Karpas-422 (cell line): Measurements from ENCODE around the gene MAPKAPK3. TPM values are rescaled to one million over a fixed set of nuclear protein-coding genes. Genes with fewer than 3 reads are reported as not detected.

ENCODE experiments used
- DNase-seq: peaks from one replicate; pipeline ENCODE4 v3.0.0-alpha.2; 2015
- H2AFZ ChIP-seq: fragments of 200-600 bp; sonication (generic); 2 replicates; pipeline ENCODE4 v1.6.1; 2014; ENCODE audit warnings: antibody characterized with exemption, low read length, mixed read lengths
- H3K27ac ChIP-seq: fragments of 200-600 bp; sonication (generic); 2 replicates; pipeline ENCODE4 v1.5.1; 2014; ENCODE audit warnings: mild to moderate bottlenecking, low read length, moderate library complexity
- H3K27me3 ChIP-seq: fragments of 200-600 bp; sonication (generic); 2 replicates; pipeline ENCODE4 v1.6.1; 2014; ENCODE audit warnings: low read length, mixed read lengths
- H3K36me3 ChIP-seq: fragments of 200-600 bp; sonication (generic); 2 replicates; pipeline ENCODE4 v1.6.1; 2014; ENCODE audit warnings: low read length, mixed read lengths; ENCODE audit not compliant: insufficient read depth
- H3K4me1 ChIP-seq: fragments of 200-600 bp; sonication (generic); 2 replicates; pipeline ENCODE4 v1.6.1; 2014; ENCODE audit warnings: mild to moderate bottlenecking, low read length, mixed read lengths
- H3K4me2 ChIP-seq: fragments of 200-600 bp; sonication (generic); 2 replicates; pipeline ENCODE4 v1.6.1; 2014; ENCODE audit warnings: low read length, low read depth, mild to moderate bottlenecking; ENCODE audit not compliant: poor library complexity, severe bottlenecking
- H3K4me3 ChIP-seq: fragments of 200-600 bp; sonication (generic); 2 replicates; pipeline ENCODE4 v1.5.1; 2014; ENCODE audit warnings: mild to moderate bottlenecking, antibody characterized with exemption, low read length, mixed read lengths
- H3K79me2 ChIP-seq: fragments of 200-600 bp; sonication (generic); 2 replicates; pipeline ENCODE4 v1.6.1; 2014; ENCODE audit warnings: mild to moderate bottlenecking, low read length, mixed read lengths
- H3K9ac ChIP-seq: fragments of 200-600 bp; sonication (generic); 2 replicates; pipeline ENCODE4 v1.6.0; 2014; ENCODE audit warnings: low read length
- H3K9me2 ChIP-seq: fragments of 200-600 bp; sonication (generic), shearing (Covaris generic); replicated peaks from 2 replicates; pipeline ENCODE4 v1.6.0; 2014; ENCODE audit warnings: mild to moderate bottlenecking, low read length, moderate library complexity; ENCODE audit not compliant: insufficient read depth
- H3K9me3 ChIP-seq: fragments of 300-700, 200-600 bp; sonication (generic); 2 replicates; pipeline ENCODE4 v1.6.1; 2014; ENCODE audit warnings: low read length, mixed read lengths
- H4K20me1 ChIP-seq: fragments of 200-600 bp; sonication (generic); 2 replicates; pipeline ENCODE4 v1.6.1; 2014; ENCODE audit warnings: mild to moderate bottlenecking, antibody characterized with exemption, low read length, low read depth; ENCODE audit not compliant: insufficient read depth
- total RNA-seq: library from RNA; depleted of rRNA; stranded (reverse); fragments of >200 nt; shearing (Covaris generic); gene quantifications from 2 replicates; pipeline ENCODE4 v1.2.3, GENCODE V29; 2014; ENCODE audit warnings: low replicate concordance

The MAPKAPK3 gene
- total RNA-seq, 1 experiment from 2014 or later, result 20.8 TPM

DNA sequence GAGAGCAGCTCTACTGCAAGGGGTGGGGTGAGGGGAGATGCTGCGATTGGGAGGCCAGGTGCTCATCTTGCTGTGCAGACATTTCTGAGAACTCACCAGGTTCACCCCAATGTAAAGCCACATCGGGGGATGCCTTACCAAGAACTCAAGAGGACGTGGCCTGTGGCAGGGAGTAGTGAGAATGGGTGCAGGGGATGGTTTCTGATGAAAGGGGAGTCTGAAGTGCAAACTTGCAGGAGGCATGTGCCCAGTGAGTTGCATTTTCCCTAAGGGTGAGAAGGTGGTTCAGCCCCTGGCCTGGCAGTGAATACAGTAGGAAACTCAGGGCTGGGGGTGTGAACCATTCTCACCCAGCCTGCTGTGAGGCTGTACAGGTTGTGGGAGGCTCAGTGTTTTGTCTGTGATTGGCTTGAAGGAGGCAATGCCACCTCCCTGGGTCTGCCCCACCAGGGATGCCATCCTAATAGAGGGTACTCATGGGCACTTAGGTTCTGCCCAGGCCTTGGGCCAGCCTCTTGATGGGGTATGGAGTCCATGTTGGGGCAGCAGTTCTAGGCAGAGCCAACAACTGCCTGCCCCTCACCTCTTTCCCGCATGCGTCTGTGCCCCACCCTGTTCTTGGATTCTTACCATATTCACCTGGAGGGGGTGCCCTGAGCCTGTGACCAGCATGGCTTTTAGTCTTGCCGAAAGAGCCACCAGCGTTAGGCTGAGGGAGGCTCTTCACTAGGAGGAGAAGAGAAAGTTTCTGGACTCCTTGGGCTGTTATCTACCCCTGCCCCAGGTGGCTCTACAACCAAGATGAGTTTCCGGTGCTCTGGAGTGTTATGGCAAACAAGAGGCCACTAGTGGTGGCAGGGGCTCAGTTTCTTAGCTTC is 43.1 kb upstream of the MAPKAPK3 start:
- Histone ChIP-seq H4K20me1 (no peaks in the 10 kb centered on the region), H3K36me3 (no peaks in the 10 kb centered on the region), H3K4me1 (peaks cover 10% of the 10 kb centered on the region), H3K79me2 (peaks cover 5% of the 10 kb centered on the region; the same call in 1 of the 2 replicates), H3K9me3 (no peaks in the 10 kb centered on the region), H3K27ac (no peak overlapping the region), H3K27me3 (no peaks in the 10 kb centered on the region), H3K9ac (no peak overlapping the region), H3K9me2 (no peaks in the 10 kb centered on the region), H2AFZ (no peak overlapping the region), H3K4me2 (no peak overlapping the region), H3K4me3 (no peak overlapping the region)
- DNase-seq, result no peak

DNA sequence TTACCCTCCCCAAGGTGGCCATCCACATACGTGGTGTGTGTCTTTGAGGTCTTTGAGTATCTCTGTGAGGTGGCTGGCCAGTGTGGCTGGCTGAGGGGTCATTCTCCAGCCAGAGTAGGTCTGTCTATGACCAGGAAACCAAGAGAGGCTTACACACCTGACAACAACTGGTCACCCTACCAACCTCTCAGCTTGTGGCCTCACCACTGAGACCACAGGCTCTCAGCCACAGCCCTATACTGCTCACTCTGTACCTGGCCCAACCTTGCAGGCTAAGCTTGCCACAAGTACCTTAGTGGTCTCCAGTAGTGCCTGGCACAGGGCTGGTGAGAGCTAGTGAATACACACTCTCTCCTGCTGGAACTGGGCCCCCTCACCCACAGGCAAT is 42.5 kb upstream of the MAPKAPK3 start:
- Histone ChIP-seq H3K9me3 (no peaks in the 10 kb centered on the region), H3K79me2 (peaks cover 5% of the 10 kb centered on the region; the same call in 1 of the 2 replicates), H3K36me3 (no peaks in the 10 kb centered on the region), H4K20me1 (no peaks in the 10 kb centered on the region), H3K27me3 (no peaks in the 10 kb centered on the region), H3K4me1 (peaks cover 10% of the 10 kb centered on the region), H2AFZ (no peak overlapping the region), H3K4me2 (no peak overlapping the region), H3K27ac (no peak overlapping the region), H3K9ac (no peak overlapping the region), H3K4me3 (no peak overlapping the region), H3K9me2 (no peaks in the 10 kb centered on the region)
- DNase-seq, result no peak

GRCh38 chr3:50575372-50575771 is 41.6 kb upstream of the MAPKAPK3 start:
- Histone ChIP-seq H2AFZ (no peak overlapping the region), H3K27me3 (no peaks in the 10 kb centered on the region), H3K79me2 (peaks cover under 1% of the 10 kb centered on the region; the same call in 1 of the 2 replicates), H3K36me3 (no peaks in the 10 kb centered on the region), H3K9me2 (no peaks in the 10 kb centered on the region), H3K9ac (no peak overlapping the region), H3K4me2 (no peak overlapping the region), H3K4me3 (no peak overlapping the region), H3K4me1 (peaks cover 5% of the 10 kb centered on the region), H3K27ac (no peak overlapping the region), H4K20me1 (no peaks in the 10 kb centered on the region), H3K9me3 (no peaks in the 10 kb centered on the region)
- DNase-seq, result no peak

- H3K4me2 ChIP-seq, result no peak overlapping the region
- no peak overlapping the region for H3K27ac ChIP-seq
- H3K9ac ChIP-seq, result no peak overlapping the region
Measured at GRCh38 chr3:50577348-50577747, 39.6 kb upstream of the MAPKAPK3 start.

DNA sequence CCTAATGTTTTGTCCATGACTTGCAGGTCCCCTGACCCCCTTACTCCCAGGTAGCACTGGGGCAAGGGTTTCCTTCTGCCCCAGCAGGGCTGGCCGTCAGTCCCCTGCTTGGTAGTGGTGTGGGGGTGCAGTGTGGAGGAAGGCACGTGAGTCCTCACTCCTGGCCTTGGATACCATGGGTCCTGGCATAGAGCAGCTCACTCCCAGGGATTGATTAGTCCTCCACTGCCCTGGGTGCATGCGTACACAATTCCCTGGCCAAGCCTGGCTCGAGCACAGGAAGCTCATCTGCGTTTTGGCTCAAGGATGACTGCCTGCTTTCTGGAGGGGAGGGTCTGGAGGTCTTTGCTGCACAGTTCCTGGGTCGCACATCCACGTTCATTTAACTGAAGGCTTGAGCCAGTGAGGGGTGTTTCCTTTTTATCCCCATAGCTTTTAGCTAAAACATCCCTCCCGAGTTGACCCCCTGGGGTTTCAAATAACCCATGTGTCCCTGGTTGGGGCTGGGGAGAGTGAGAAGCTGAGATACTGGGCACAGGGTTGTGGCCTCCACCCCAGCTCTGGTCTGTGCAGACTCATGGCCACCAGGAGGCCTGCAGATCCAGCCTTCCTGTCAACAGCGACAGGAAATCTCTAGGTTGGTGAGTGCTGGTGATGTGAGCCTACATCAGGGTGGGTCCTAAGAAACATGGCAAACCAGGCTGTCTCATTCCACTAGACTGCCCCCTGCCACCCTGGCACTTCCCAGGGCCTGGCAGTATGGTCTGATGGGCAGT is 36.1 kb upstream of the MAPKAPK3 start:
- Histone ChIP-seq H3K9ac (no peak overlapping the region), H3K9me3 (no peaks in the 10 kb centered on the region), H3K4me3 (no peak overlapping the region), H3K9me2 (no peaks in the 10 kb centered on the region), H3K79me2 (no peaks in the 10 kb centered on the region), H3K4me1 (no peaks in the 10 kb centered on the region), H3K27me3 (no peaks in the 10 kb centered on the region), H3K36me3 (no peaks in the 10 kb centered on the region), H3K4me2 (no peak overlapping the region), H2AFZ (no peak overlapping the region), H3K27ac (no peak overlapping the region), H4K20me1 (no peaks in the 10 kb centered on the region)
- DNase-seq, result no peak

More at GRCh38 chr3:50577348-50577747, 39.6 kb upstream of the MAPKAPK3 start:
- no peak overlapping the region for H2AFZ ChIP-seq
- H3K36me3 ChIP-seq, result no peaks in the 10 kb centered on the region
- no peaks in the 10 kb centered on the region for H3K4me1 ChIP-seq
- no peaks in the 10 kb centered on the region for H3K79me2 ChIP-seq
- H3K9me2 ChIP-seq, result no peaks in the 10 kb centered on the region
- H3K27me3 ChIP-seq, result no peaks in the 10 kb centered on the region
- no peak for DNase-seq
- no peaks in the 10 kb centered on the region for H4K20me1 ChIP-seq
- H3K4me3 ChIP-seq, result no peak overlapping the region
- no peaks in the 10 kb centered on the region for H3K9me3 ChIP-seq

DNA sequence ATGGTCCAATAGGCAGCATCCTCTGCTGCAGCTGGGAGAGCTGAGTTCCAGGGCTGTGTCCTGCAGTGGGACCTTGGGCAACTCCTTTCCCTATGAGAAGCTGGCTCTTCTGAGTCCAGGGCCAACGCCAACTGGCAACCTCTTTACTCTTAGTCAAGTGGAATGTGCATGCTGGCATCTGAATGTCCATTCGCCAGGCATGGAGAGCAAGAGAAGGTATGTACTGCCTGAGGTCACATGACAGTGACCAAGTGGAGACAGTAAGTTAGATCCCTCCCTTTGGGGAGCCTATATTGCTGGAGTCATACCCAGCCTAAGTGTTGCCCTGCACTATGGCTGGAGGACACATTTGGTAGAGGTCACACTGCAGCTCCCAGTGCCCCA is 35.5 kb upstream of the MAPKAPK3 start:
- H3K27ac ChIP-seq, result no peak overlapping the region
- no peaks in the 10 kb centered on the region for H3K4me1 ChIP-seq

GRCh38 chr3:50582083-50582482 is 34.9 kb upstream of the MAPKAPK3 start:
- H3K9me3 ChIP-seq, result no peaks in the 10 kb centered on the region
- H2AFZ ChIP-seq, result no peak overlapping the region
- DNase-seq, result no peak
- no peaks in the 10 kb centered on the region for H3K79me2 ChIP-seq
- no peaks in the 10 kb centered on the region for H3K4me1 ChIP-seq
- no peak overlapping the region for H3K9ac ChIP-seq
- H3K27ac ChIP-seq, result no peak overlapping the region
- no peaks in the 10 kb centered on the region for H3K27me3 ChIP-seq
- H4K20me1 ChIP-seq, result no peaks in the 10 kb centered on the region
- no peaks in the 10 kb centered on the region for H3K36me3 ChIP-seq
- no peak overlapping the region for H3K4me3 ChIP-seq
- no peaks in the 10 kb centered on the region for H3K9me2 ChIP-seq
- no peak overlapping the region for H3K4me2 ChIP-seq

More for the DNA sequence above, 35.5 kb upstream of the MAPKAPK3 start:
- Histone ChIP-seq H3K4me2 (no peak overlapping the region), H3K79me2 (no peaks in the 10 kb centered on the region), H3K9me3 (no peaks in the 10 kb centered on the region), H3K4me3 (no peak overlapping the region), H3K9me2 (no peaks in the 10 kb centered on the region), H3K36me3 (no peaks in the 10 kb centered on the region), H3K27me3 (no peaks in the 10 kb centered on the region), H4K20me1 (no peaks in the 10 kb centered on the region), H3K9ac (no peak overlapping the region), H2AFZ (no peak overlapping the region)
- no peak for DNase-seq

- no peak overlapping the region for H3K27ac ChIP-seq
- no peaks in the 10 kb centered on the region for H3K9me3 ChIP-seq
- no peaks in the 10 kb centered on the region for H3K36me3 ChIP-seq
- H3K27me3 ChIP-seq, result no peaks in the 10 kb centered on the region
- DNase-seq, result no peak
- H3K4me1 ChIP-seq, result no peaks in the 10 kb centered on the region
- H3K4me2 ChIP-seq, result no peak overlapping the region
- no peaks in the 10 kb centered on the region for H3K9me2 ChIP-seq
- H3K4me3 ChIP-seq, result no peak overlapping the region
- no peaks in the 10 kb centered on the region for H3K79me2 ChIP-seq
- H2AFZ ChIP-seq, result no peak overlapping the region
- H3K9ac ChIP-seq, result no peak overlapping the region
- H4K20me1 ChIP-seq, result no peaks in the 10 kb centered on the region
Measured at GRCh38 chr3:50583897-50584296, 33.1 kb upstream of the MAPKAPK3 start.
